ENCODE results near the gene NKX3-2. TPM values are rescaled to one million over a fixed set of nuclear protein-coding genes. Genes with fewer than 3 reads are reported as not detected.

The NKX3-2 gene
- total and polyA plus RNA-seq, 2 of the 8 experiments (the other 6 are each of a cell fraction or from before 2014, with no cell fraction given) = 0.13 TPM; not detected in 1

DNA sequence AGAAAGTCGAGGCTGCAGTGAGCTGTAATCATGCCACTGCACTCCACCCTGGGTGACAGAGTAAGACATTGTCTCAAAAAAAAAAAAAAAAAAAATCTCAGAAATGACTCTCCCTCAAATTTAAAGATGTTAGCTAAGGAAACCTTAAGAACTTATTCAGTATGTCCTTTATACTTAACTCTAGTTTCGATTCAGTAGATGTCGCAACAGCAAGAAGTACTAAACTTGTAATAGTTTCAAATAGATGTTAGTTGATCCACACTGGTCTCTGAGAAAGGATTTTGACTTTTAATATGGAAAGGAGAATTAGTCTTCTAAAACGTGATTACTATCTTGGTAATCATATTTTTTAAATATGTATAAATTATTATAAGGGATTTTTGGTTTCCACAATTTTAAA is 29.6 kb downstream of the NKX3-2 start:
- Histone ChIP-seq H2BK12ac (ENCODE audit: low read depth, low read length) (no peak overlapping the region), H4K91ac (replicated peaks; ENCODE audit: insufficient read length, low read length) (no peak overlapping the region), H4K5ac (ENCODE audit: insufficient read length, low read depth, low read length) (no peak overlapping the region), H4K8ac (ENCODE audit: extremely low read depth, insufficient read depth, low read length) (no peak overlapping the region), H2BK15ac (ENCODE audit: low read length) (no peak overlapping the region), H2AFZ (ENCODE audit: low read length) (no peak overlapping the region), H2BK120ac (replicated peaks; ENCODE audit: low read depth, low read length) (no peak overlapping the region), H3K27me3 (replicated peaks in 1 of 4; ENCODE audit: control insufficient read depth in 3 of 4, extremely low read depth in 1 of 4, insufficient read depth in 3 of 4, low read length in 3 of 4) (no peaks in the 10 kb centered on the region), H2BK5ac (ENCODE audit: low read depth, low read length) (no peak overlapping the region), H3K36me3 (ENCODE audit: control insufficient read depth in 2 of 4, insufficient read depth in 4 of 4, low read length in 3 of 4) (no peaks in the 10 kb centered on the region), H3K27ac (ENCODE audit: low read depth, low read length) (no peak overlapping the region), H2AK5ac (ENCODE audit: low read depth, low read length) (no peak overlapping the region), H3K9ac (replicated peaks in 1 of 4; ENCODE audit: extremely low read depth in 1 of 4, low read depth in 3 of 4, low read length in 3 of 4) (no peak overlapping the region), H3K4me1 (replicated peaks in 1 of 4; ENCODE audit: control insufficient read depth in 3 of 4, insufficient read depth in 4 of 4, low read length in 3 of 4) (peaks cover 0 to 8% (median 4%) of the 10 kb centered on the region in 4 experiments; a peak in 3 of 7 replicates), H3K9me3 (ENCODE audit: insufficient read depth in 2 of 2, low read depth in 1 of 2, low read length in 1 of 2) (no peaks in the 10 kb centered on the region), H4K20me1 (replicated peaks in 1 of 2; ENCODE audit: control insufficient read depth in 1 of 2, insufficient read depth in 2 of 2, low read length in 2 of 2) (no peaks in the 10 kb centered on the region), H3K4me3 (ENCODE audit: extremely low read depth in 1 of 4, insufficient read depth in 2 of 4, low read depth in 3 of 4, low read length in 4 of 4) (no peak overlapping the region), H3K56ac (replicated peaks; ENCODE audit: insufficient read length, low read depth, low read length) (no peak overlapping the region), H2BK20ac (ENCODE audit: low read length) (no peak overlapping the region), H3K18ac (ENCODE audit: extremely low read depth, low read length) (no peak overlapping the region), H3K14ac (ENCODE audit: insufficient read length) (no peak overlapping the region), H3K23me2 (ENCODE audit: low read depth, low read length) (no peaks in the 10 kb centered on the region), H3K4ac (replicated peaks; ENCODE audit: insufficient read length, low read depth, low read length) (no peak overlapping the region), H3K79me2 (ENCODE audit: control insufficient read depth in 1 of 2, insufficient read depth in 2 of 2, low read length in 2 of 2) (no peaks in the 10 kb centered on the region), H3K4me2 (ENCODE audit: insufficient read depth in 1 of 2, low read depth in 2 of 2, low read length in 2 of 2) (no peak overlapping the region), H3K79me1 (ENCODE audit: low read depth, low read length) (no peaks in the 10 kb centered on the region), H3K23ac (ENCODE audit: insufficient read length) (no peak overlapping the region)
- CTCF ChIA-PET (ENCODE audit: partially characterized antibody) = interaction anchor here (0.7 to 1.7 kb wide), 3 partner anchors 9 to 140 kb away, joined by 3 to 6 read pairs (median 4); no protein-coding TSS in a partner anchor
- TF ChIP-seq CEBPB (IDR thresholded peaks at IDR 0.05; ENCODE audit: low read depth, low read length) (no peak), ZNF274 (IDR thresholded peaks at IDR 0.05; ENCODE audit: borderline replicate concordance, extremely low read depth, low read length) (no peak), POU5F1 (IDR thresholded peaks at IDR 0.05; ENCODE audit: low read depth, low read length) (no peak), SUZ12 (IDR thresholded peaks at IDR 0.05; ENCODE audit: low read length) (no peak), POLR2AphosphoS5 (IDR thresholded peaks at IDR 0.05; ENCODE audit: low read depth, low read length) (no peak), HDAC2 (IDR thresholded peaks at IDR 0.05; ENCODE audit: borderline replicate concordance in 1 of 2, low read depth in 2 of 2, low read length in 2 of 2) (no peak)
- DNase-seq (ENCODE audit: low read depth in 1 of 2, low spot score in 2 of 2) = no peak
- WGBS, 2 experiments (ENCODE audit: extremely low coverage in 1 of 2, insufficient coverage in 1 of 2, insufficient read length in 1 of 2, insufficient replicate concordance in 2 of 2, low coverage in 1 of 2, low lambda C conversion rate in 2 of 2, missing lambda C conversion rate in 1 of 2) = 79% methylated on average over 4 of the region's 4 CpGs; no CpG with 5 or more reads in 1 of the 2 experiments
- POLR2A ChIA-PET (ENCODE audit: partially characterized antibody) = no interaction called here
- FAIRE-seq = no peak

Data from H1 (cell line).